Fibroblast of villous mesenchyme (primary cell): ENCODE measurements around the gene ATG16L2. TPM values are rescaled to one million over a fixed set of nuclear protein-coding genes. Genes with fewer than 3 reads are reported as not detected.

Source experiments
- DNase-seq: peaks from one replicate; pipeline ENCODE4 v3.0.0-alpha.2; 2010; ENCODE audit warnings: low read depth
- H3K4me3 ChIP-seq: 2 replicates; pipeline ENCODE4 v1.5.1; 2011; ENCODE audit warnings: low read depth, mild to moderate bottlenecking, low read length
- CTCF ChIP-seq: IDR thresholded peaks from 2 replicates; pipeline ENCODE4 v1.5.1; 2012; ENCODE audit warnings: low read depth, mild to moderate bottlenecking, low read length; ENCODE audit not compliant: insufficient read depth
- total RNA-seq: library from RNA; depleted of rRNA; stranded (reverse); fragments of >200 nt; gene quantifications from 2 replicates; pipeline ENCODE4 v1.2.3, GENCODE V29; 2012

The ATG16L2 gene
- total RNA-seq, 1 donor, result 11.2 TPM

GRCh38 chr11:72775288-72776110 lies 38.7 kb upstream of the ATG16L2 start:
- no peak for DNase-seq
- H3K4me3 ChIP-seq, result no peak overlapping the region
- TF ChIP-seq CTCF, result no peak

GRCh38 chr11:72776117-72776843 lies 37.9 kb upstream of the ATG16L2 start:
- DNase-seq, result no peak
- H3K4me3 ChIP-seq, result no peak overlapping the region
- TF ChIP-seq CTCF, result no peak

- DNase-seq, result no peak
- TF ChIP-seq CTCF, result no peak
- H3K4me3 ChIP-seq, result no peak overlapping the region
Observed at GRCh38 chr11:72776844-72777754, 37.1 kb upstream of the ATG16L2 start.

GRCh38 chr11:72777755-72778278 lies 36.4 kb upstream of the ATG16L2 start:
- H3K4me3 ChIP-seq, result no peak overlapping the region
- no peak for TF ChIP-seq CTCF
- DNase-seq, result no peak

GRCh38 chr11:72778535-72779494 lies 35.4 kb upstream of the ATG16L2 start:
- no peak for DNase-seq
- no peak for TF ChIP-seq CTCF
- H3K4me3 ChIP-seq, result no peak overlapping the region
